Sciatic nerve (tissue), 2 donors: ENCODE measurements around the gene TMEM14B. TPM values are rescaled to one million over a fixed set of nuclear protein-coding genes. Genes with fewer than 3 reads are reported as not detected.
A peak's percentile ranks its signal among the peaks of the same experiment; 100 is the strongest.
"Not testable (repeated sequence)": the region's sequence is repeated elsewhere in the genome, so short reads cannot be mapped to it uniquely, and the experiment has no call there.

ENCODE experiments used
- ATAC-seq: fragments of 200-7000 bp; cut with Tn5 transposase; one replicate; pipeline ENCODE4 v1.9.1; 2020; ENCODE audit warnings: mild to moderate bottlenecking, moderate library complexity
- DNase-seq: peaks from one replicate; pipeline ENCODE4 v3.0.0-alpha.2; 2020; ENCODE audit warnings: low spot score
- intact Hi-C: fragments of 100-400 bp; cut with DNase I; formaldehyde crosslinking; loops from one replicate; pipeline ENCODE4 v1.14.2; 2022
- total RNA-seq: library from RNA; stranded (reverse); fragmentation: NEBNext Ultra II Directional; extraction: Animal tissue kit (Norgen Biotek cat#: 25700); gene quantifications from one replicate; pipeline ENCODE4 v1.2.1, GENCODE V29; 2021
- donor health status: DM: no; HTN: no; CAD: no.
- donor health status: DM: no; HTN: no; CAD: no.

Gene TMEM14B
- total RNA-seq: 58.9 TPM

DNA sequence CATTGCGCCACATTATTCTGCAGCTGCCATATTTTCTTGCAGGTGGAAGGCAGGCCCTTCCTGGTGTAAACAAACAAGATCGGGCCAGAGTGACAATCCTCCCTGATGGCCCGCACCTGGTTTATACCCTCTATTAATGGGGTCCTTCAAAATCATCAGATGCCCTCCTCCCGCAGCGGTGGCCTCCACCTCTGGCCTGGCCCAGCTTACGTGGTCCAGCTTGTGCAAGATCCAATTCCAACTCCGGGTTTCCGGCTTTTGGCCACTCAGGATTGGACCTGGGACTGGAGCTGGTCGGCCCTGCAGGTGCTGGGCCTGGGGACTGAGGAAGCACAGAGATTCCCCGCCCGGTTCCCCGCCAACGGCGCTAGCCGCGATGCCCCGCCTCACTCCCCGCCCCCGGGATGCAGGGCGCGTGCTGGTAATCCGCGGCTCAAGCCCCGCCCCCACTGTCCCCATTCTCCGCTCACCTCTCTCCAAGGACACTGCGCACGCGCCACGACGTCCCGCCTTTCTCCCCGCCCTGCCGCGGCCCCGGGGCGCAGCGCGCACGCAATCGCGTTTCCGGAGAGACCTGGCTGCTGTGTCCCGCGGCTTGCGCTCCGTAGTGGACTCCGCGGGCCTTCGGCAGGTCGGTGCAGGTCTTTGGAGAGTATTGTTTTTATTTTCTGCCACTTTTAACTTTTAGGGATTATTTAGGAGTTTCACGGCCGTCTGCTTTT is at the start of gene TMEM14B:
Gene TMEM14B (plus strand): TSS at position 555 of the 722 bp plus-strand sequence. CDS start 1,441 bp downstream, outside the sequence.
- DNase-seq (peak; percentile 100), ATAC-seq (peak; percentile 100)
- intact Hi-C loops: loop anchor here (10.0 kb wide), 1 partner anchor 53 kb away; the partner anchor contains the start of genes C6orf52 and PAK1IP1

- ATAC-seq (no peak), DNase-seq (no peak)
- intact Hi-C loops: no loop called here
Observed at GRCh38 chr6:10713962-10714361, 33.6 kb upstream of the TMEM14B start.

DNA sequence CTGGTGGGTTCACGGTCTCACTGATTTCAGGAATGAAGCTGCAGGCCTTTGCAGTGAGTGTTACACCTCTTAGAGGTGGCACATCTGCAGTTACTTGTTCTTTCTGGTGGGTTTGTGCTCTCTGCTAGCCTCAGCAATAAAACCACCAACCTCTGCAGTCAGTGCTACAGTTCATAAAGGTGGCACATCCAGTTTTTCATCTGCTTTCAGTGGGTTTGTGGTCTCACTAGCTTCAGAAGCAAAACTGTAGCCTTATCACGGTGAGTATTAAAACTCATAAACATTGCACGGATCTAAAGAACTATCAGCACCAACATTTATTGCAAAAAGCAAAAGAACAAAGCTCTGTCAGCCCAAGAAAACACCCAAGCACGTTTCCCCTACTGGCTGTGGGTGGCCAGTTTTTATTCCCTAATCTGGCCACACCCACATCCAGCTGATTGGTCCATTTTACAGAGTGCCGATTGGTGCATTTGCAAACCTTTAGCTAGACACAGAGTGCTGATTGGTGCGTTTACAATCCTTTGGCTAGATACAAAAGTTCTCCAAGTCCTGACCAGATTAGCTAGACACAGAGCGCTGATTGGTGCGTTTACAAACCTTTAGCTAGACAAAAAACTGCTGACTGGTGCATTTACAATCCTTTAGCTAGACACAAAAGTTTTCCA is 28.2 kb upstream of the TMEM14B start:
- intact Hi-C loops: no loop called here
- ATAC-seq (no peak), DNase-seq (no peak)

DNA sequence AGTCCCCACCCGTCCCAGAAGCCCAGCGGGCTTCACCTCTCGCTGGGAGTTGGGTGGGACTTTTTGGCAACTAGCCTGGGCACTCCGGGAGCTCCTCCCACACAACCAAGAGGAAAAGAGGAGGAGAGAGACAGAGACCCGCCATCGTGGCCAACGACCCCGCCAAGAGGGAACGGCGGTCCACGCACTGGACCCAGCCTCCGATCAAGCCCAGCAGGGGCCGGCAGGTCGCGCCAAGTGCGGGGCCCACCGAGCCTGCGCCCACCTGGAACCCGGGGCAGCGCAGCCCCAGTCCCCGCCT is 27.7 kb upstream of the TMEM14B start:
- peak; percentile 67 for DNase-seq
- no peak for ATAC-seq
- intact Hi-C loops: no loop called here

DNA sequence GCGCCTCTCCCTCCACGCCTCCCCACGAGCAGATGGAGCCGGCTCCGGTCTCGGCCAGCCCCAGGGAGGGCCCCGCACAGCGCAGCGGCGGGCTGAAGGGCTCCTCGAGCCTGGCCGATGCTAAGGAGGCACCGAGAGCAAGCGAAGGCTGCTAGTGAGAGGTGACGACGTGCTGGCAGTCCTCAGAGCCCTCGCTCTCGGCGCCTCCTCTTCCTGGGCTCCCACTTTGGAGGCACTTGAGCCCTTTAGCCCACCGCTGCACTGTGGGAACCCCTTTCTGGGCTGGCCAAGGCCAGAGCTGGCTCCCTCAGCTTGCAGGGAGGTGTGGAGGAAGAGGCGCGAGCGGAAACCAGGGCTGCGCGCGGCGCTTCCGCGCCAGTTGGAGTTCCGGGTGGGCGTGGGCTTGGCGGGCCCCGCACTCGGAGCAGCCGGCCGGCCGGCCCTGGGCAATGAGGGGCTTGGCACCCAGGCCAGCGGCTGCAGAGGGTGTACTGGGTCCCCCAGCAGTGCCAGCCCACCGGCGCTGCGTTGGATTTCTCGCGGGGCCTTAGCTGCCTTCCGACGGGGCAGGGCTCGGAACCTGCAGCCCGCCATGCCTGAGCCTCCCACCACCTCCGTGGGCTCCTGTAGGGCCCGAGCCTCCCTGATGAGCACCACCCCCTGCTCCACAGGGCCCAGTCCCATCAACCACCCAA is 27.2 kb upstream of the TMEM14B start:
- no peak for ATAC-seq
- intact Hi-C loops: no loop called here
- peak; percentile 64 for DNase-seq

DNA sequence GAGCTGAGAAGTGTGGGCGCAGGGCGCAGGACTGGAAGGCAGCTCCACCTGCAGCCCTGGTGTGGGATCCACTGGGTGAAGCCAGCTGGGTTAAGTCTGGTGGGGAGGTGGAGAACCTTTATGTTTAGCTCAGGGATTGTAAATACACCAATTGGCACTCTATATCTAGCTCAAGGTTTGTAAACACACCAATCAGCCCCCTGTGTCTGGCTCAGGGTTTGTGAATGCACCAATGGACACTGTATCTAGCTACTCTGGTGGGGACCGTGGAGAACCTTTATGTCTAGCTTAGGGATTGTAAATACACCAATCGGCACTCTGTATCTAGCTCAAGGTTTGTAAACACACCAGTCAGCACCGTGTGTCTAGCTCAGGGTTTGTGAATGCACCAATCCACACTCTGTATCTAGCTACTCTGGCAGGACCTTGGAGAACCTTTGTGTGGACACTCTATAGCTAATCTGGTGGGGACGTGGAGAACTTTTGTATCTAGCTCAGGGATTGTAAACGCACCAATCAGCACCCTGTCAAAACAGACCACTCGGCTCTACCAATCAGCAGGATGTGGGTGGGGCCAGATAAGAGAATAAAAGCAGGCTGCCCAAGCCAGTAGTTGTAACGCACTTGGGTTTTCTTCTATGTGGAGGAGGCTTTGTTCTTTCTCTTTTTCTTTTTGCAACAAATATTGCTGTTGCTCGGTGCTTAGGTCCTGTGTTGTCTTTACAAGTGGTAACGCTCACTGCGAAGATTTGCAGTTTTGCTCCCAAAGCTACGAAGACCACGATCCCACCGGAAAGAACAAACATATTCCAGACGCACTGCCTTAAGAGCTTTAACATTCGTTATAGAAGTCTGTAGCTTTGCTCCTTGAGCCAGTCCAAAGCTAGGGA is 26.4 kb upstream of the TMEM14B start:
- intact Hi-C loops, DNase-seq: not testable (repeated sequence)

GRCh38 chr6:10721850-10722569 is 25.6 kb upstream of the TMEM14B start:
- DNase-seq: no peak
- intact Hi-C loops: no loop called here
- ATAC-seq: no peak

More for the DNA sequence above, 26.4 kb upstream of the TMEM14B start:
- ATAC-seq: not testable (repeated sequence)

- intact Hi-C loops: no loop called here
- DNase-seq (no peak), ATAC-seq (no peak)
Observed at GRCh38 chr6:10722570-10722819, 25.1 kb upstream of the TMEM14B start.

- DNase-seq: peak; percentile 99
- intact Hi-C loops: no loop called here
- peak; percentile 99 for ATAC-seq
Observed at GRCh38 chr6:10722820-10723566, 24.6 kb upstream of the TMEM14B start, which contains the start of gene TMEM14C. TMEM14C (plus strand) TSS chr6:10723070; CDS start chr6:10724614, 1,544 bp downstream.

DNA sequence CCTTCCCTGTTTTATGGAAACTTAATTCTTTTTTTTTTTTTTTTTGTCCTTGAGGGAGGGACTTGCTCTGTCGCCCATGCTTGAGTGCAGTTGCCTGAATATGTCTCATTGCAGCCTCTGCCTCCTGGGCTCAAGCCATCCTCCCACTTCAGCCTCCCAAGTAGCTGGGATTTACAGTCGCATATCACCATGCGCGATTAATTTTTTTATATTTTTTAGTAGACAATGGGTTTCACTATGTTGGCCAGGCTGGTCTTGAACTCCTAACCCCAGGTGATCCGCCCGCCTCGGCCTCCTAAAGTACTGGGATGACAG is 24.1 kb upstream of the TMEM14B start:
- DNase-seq (no peak), ATAC-seq (peak; percentile 0)
- intact Hi-C loops: no loop called here

- ATAC-seq: no peak
- intact Hi-C loops: no loop called here
Observed at GRCh38 chr6:10725044-10725443, 22.6 kb upstream of the TMEM14B start.

GRCh38 chr6:10725716-10726115 is 21.9 kb upstream of the TMEM14B start:
- intact Hi-C loops: no loop called here
- ATAC-seq (no peak), DNase-seq (no peak)

More at GRCh38 chr6:10725044-10725443, 22.6 kb upstream of the TMEM14B start:
- DNase-seq: no peak

DNA sequence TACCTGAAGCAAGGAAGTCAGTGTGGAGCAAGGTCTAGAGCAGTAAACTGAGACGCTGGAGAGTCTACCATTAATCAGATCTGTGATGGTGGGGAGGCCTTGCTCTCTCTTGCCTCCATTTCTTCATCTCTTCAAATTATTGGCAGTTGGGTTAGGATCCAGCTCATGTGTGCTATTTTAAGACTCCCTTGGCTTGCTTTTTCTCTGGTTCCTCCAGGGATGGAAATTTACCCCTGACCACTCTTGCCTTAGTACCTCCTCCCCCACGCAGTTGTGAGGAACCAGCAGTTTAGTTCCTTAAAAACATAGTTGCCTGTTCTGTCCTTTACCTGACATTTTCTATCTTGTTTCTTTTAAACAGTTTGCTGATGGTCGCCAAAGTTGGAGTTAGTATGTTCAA is 17.4 kb upstream of the TMEM14B start:
- no peak for DNase-seq
- intact Hi-C loops: no loop called here
- no peak for ATAC-seq

GRCh38 chr6:10733151-10733715 is 14.4 kb upstream of the TMEM14B start:
- DNase-seq (no peak), ATAC-seq (no peak)
- intact Hi-C loops: no loop called here

DNA sequence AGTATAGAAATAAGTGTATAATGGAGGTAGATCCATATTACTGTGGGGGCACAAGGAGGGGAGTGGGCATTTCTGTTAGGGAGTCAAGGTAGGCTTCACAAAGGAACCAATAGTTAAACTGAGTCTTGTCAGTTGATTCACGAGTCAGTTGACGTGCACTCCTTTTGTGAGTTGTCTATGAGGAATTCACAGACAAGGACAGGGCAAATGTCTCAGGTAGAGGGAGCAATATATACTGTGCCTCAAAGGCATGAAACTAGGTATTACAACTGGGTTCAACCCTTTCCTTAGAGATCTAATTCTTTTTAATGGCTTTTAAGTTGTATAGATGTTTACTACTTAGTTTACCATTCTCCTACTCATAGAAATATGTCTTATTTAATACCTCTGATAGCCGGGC is 13.7 kb upstream of the TMEM14B start:
- intact Hi-C loops: no loop called here
- ATAC-seq: no peak
- DNase-seq: no peak

- ATAC-seq (no peak), DNase-seq (no peak)
- intact Hi-C loops: no loop called here
Observed at GRCh38 chr6:10736731-10737130, 10.9 kb upstream of the TMEM14B start.

DNA sequence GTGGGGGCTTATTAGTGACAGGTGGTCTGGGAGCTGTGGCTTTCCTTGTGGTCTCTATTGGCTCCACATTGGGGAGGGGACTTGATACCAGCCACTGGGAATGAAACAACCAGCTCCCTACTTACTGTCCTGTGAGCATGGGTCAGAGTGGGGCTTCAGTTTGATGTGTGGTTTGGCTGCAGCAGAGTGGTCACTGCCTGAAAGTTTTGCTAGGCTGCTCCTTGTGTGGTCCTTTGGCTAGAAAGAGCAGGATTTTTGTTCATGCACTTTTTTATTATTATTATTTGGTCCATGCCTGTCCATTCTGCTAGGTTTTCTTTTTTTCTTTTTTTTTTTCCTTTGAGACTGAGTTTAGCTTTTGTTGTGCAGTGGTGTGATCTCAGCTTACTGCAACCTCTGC is 7.5 kb upstream of the TMEM14B start:
- DNase-seq: no peak
- no peak for ATAC-seq
- intact Hi-C loops: loop anchor here (10.0 kb wide), 1 partner anchor 45 kb away; the partner anchor contains the start of genes C6orf52 and PAK1IP1

GRCh38 chr6:10741643-10742042 is 6.0 kb upstream of the TMEM14B start:
- not testable (repeated sequence) for DNase-seq, ATAC-seq
- intact Hi-C loops: loop anchor here (10.0 kb wide), 1 partner anchor 47 kb away; the partner anchor contains the start of genes C6orf52 and PAK1IP1
